IPS DF 4.7 (cell line): ENCODE measurements around the gene CAND1.
"Not testable (repeated sequence)": the region's sequence is repeated elsewhere in the genome, so short reads cannot be mapped to it uniquely, and the experiment has no call there.

ENCODE experiments used
- DNase-seq: peaks from one replicate; pipeline ENCODE4 v3.0.0-alpha.2; 2013; ENCODE audit warnings: low spot score; ENCODE audit errors: extremely low read depth

Gene CAND1

DNA sequence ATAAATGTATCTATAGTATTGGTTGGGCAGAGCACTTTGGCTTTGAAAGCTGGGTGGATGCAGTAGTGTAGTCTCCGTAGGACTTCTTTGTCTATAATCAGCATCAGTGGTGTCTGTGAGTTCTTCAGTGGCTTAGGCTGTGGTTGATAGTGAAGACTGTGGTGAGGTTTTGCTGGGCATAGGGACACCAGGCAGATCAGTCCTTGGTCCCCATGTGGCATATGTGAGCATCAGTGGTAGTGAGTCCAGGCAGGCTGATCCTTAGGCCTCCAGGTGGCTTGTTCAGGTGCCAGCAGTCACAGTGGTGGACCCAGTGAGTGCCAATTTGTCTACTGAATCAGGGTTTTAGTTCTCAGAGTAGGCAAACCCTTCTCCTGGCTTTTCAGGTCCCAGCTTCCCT is 70.4 kb downstream of the CAND1 start:
- DNase-seq, result no peak

DNA sequence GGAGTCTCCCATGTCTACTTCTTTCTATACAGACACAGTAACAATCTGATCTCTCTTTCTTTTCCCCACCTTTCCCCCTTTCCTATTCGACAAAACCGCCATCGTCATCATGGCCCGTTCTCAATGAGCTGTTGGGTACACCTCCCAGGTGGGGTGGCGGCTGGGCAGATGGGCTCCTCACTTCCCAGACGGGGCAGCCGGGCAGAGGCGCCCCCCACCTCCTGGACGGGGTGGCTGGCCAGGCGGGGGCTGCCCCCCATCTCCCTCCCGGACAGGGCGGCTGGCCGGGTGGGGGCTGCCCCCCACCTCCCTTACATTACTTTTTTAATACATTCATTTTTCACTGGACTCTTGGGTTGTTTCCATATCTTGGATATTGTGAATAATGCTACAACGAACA is 71.9 kb downstream of the CAND1 start:
- DNase-seq, result not testable (repeated sequence)

- DNase-seq, result no peak
These were observed 76.0 kb downstream of the CAND1 start for GRCh38 chr12:67344979-67345710.

- DNase-seq, result no peak
These were observed 79.5 kb downstream of the CAND1 start for GRCh38 chr12:67348683-67349082.

GRCh38 chr12:67352682-67353081 is 83.5 kb downstream of the CAND1 start:
- DNase-seq, result no peak

DNA sequence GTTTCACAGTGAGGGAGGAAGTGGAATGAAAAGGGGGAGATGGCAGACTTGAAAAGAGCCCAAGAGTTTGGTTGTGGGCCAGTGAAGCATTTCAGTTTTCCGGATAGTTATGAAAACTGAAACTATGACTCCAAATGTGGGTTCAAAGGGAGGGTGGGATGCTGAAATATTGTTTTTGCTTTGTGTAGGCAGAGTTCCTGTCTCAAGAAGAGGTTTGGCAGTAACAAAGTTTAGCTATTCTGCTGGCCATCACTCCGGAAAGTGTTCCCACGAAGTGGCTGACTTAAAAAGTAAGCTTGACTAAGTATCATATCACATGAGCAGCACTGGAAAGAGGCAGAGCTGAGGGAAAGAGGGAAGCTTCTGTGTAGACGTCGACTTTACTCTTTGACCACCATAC is 85.2 kb downstream of the CAND1 start:
- DNase-seq, result no peak

- DNase-seq, result no peak
These were observed 85.8 kb downstream of the CAND1 start for GRCh38 chr12:67354966-67355365.

DNA sequence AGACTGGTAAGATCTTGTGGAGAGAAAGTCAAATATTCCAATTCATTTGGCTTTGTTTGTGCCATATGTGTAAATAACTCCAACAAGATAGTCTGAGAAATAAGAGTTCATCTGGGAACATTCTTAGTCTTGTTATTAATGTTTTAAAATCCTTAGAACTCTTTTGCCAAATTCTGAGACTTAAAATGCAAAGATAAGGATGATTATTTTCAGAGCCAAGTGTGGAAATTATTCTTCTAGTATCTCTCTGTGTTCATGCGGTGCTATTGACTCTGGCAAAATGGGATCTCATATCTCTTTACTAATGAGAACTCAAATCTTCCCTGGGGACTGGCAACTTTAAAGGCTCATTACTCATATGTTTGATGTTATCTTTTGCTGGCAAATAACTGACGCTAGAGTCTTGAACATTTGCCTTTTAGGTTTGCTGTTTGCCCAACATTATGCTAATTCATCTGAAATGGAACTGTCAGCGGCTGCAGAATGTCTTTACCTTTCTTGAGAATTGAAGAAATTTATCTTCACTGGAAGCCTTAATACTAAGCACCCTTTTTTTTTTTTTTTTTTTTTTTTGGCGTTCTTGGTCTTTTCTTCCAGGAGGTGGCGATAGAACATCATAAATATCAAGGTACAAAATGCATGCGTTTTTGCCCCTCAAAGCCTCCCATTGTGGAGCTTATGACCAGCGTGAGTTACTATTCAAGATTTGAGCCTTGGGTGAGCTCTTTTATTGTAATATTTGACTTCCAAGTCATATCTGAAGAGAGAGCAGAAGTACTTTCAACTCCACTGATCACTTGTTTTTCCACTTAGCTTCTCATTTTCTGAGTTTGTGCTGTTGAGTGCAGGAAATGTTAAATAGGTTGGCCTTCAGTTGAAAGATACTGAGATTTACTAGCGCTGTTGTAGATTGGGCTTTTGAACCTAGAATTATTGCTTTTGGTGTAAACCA is 86.5 kb downstream of the CAND1 start:
- DNase-seq, result peak; percentile 22

GRCh38 chr12:67356380-67356774 is 87.2 kb downstream of the CAND1 start:
- DNase-seq, result no peak

DNA sequence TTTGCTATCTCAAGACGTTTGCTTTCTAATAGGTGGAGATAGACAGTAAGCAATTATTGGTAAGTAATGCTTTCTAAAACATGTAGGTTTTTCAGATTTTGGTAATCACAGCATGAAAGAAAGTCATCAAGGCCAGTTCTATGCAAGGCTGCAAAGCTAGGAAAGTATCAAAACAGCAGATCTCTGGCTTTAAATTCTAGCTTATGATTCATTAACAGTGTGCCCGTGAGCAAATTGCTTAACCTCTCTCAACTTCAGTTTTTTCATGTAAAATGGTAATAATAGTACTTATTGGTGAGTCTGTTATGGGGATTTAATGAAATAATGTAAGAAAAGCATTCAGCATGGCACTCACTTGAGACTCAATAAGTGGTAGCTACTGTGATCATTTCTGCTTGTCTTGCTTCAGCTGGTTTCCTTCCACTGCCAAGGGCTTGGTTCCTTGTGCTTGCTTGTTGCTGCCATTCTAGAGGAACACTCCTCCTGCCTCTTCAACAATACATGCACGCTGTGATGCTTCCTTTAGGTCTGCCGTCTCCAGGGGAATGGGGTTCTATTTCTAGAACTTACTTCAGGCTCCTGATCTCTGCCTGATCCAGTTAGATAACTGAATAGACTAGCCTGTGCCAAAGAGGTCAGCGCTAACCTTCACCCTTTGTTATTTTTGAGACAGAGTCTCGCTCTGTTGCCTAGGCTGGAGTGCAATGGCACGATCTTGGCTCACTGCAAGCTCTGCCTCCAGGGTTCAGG is 88.4 kb downstream of the CAND1 start:
- DNase-seq, result no peak

- DNase-seq, result no peak
These were observed 89.7 kb downstream of the CAND1 start for GRCh38 chr12:67358781-67359338.

- DNase-seq, result no peak
These were observed 93.4 kb downstream of the CAND1 start for GRCh38 chr12:67362526-67362925.

DNA sequence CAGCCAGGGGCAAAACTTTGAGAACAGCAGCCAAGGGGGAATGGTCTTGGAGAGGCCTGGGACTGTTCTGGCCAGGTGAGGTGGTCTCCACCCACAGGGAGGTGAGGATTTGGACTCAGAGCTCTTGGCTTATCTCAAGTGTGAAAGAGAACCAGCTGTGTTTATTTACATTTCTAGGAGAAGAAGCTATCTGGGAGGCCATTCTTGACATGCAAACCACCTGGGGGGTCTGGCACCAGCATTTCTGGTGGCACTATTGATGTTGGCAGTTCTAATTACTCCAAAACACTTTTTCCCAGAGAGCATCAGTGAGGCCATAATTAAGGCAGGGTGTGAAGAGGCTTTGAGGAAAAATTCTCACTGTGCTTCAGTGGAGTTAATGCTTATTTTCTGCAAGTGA is 95.1 kb downstream of the CAND1 start:
- DNase-seq, result no peak

GRCh38 chr12:67365131-67365530 is 96.0 kb downstream of the CAND1 start:
- no peak for DNase-seq

- DNase-seq, result no peak
These were observed 98.7 kb downstream of the CAND1 start for GRCh38 chr12:67367843-67368242.
